PC-3 (cell line): ENCODE results near the gene ACOXL. TPM values are rescaled to one million over a fixed set of nuclear protein-coding genes. Genes with fewer than 3 reads are reported as not detected.

ENCODE experiments used
- ATAC-seq: fragments of 200-7000 bp; cut with Tn5 transposase; 2 replicates; pipeline ENCODE4 v1.9.1; 2020; ENCODE audit warnings: mild to moderate bottlenecking, moderate library complexity
- BruUV-seq: library from RNA; stranded (reverse); fragments of 400-500 nt; replicated peaks from 2 replicates; lab custom pipeline; 2021; lab: Mats Ljungman, UMichigan
- CTCF ChIA-PET: fragments of 300-600 bp; sonication (Branson Sonifier 250); formaldehyde crosslinking; loops from one replicate; lab custom pipeline; 2022; ENCODE audit warnings: antibody characterized with exemption; lab: Charles Lee
- POLR2A ChIA-PET: fragments of 300-600 bp; sonication (Branson Sonifier 250); formaldehyde crosslinking; loops from one replicate; lab custom pipeline; 2022; ENCODE audit warnings: antibody characterized with exemption; ENCODE audit not compliant: unreplicated experiment; lab: Charles Lee
- DNase-seq: peaks from one replicate; pipeline ENCODE4 v3.0.0-alpha.2; 2015
- H2AFZ ChIP-seq: fragments of 300-600 bp; sonication (generic); 2 replicates; pipeline ENCODE4 v1.6.0; 2016; ENCODE audit warnings: antibody characterized with exemption, low read length
- H3F3A ChIP-seq: fragments of 300-600 bp; sonication (generic); one replicate; pipeline ENCODE4 v1.6.0; 2017; ENCODE audit warnings: antibody characterized with exemption, low read length, control low read depth, mild to moderate bottlenecking; ENCODE audit not compliant: unreplicated experiment
- H3K27ac ChIP-seq: fragments of 300-600 bp; sonication (generic); 2 replicates; pipeline ENCODE4 v1.5.1; 2016; ENCODE audit warnings: mild to moderate bottlenecking, low read length
- H3K27me3 ChIP-seq: fragments of 300-600 bp; sonication (generic); 2 replicates; pipeline ENCODE4 v1.6.1; 2016; ENCODE audit warnings: low read length, mixed read lengths
- H3K36me3 ChIP-seq: fragments of 300-600 bp; sonication (generic); 2 replicates; pipeline ENCODE4 v1.6.1; 2016; ENCODE audit warnings: low read depth, mixed run types, low read length, mixed read lengths
- H3K4me1 ChIP-seq: fragments of 300-600 bp; sonication (generic); 2 replicates; pipeline ENCODE4 v1.5.1; 2016; ENCODE audit warnings: low read length; ENCODE audit not compliant: insufficient read depth
- H3K4me2 ChIP-seq: fragments of 300-600 bp; sonication (generic); 2 replicates; pipeline ENCODE4 v1.6.0; 2016; ENCODE audit warnings: low read length
- H3K4me3 ChIP-seq: fragments of 300-600 bp; sonication (generic); 2 replicates; pipeline ENCODE4 v1.5.1; 2016; ENCODE audit warnings: mild to moderate bottlenecking, low read length, mixed read lengths
- H3K79me2 ChIP-seq: fragments of 300-600 bp; sonication (generic); 2 replicates; pipeline ENCODE4 v1.6.1; 2017; ENCODE audit warnings: low read length, mixed read lengths
- H3K9ac ChIP-seq: fragments of 300-600 bp; sonication (generic); 2 replicates; pipeline ENCODE4 v1.6.0; 2016; ENCODE audit warnings: mild to moderate bottlenecking, low read length
- H3K9me2 ChIP-seq: fragments of 300-600 bp; sonication (generic); replicated peaks from 2 replicates; pipeline ENCODE4 v1.6.1; 2016; ENCODE audit warnings: mixed run types, low read length, mixed read lengths
- H3K9me3 ChIP-seq: fragments of 300-600 bp; sonication (generic); 2 replicates; pipeline ENCODE4 v1.6.1; 2016; ENCODE audit warnings: low read length, mixed read lengths
- H4K20me1 ChIP-seq: fragments of 300-600 bp; sonication (generic); 2 replicates; pipeline ENCODE4 v1.6.1; 2016; ENCODE audit warnings: low read length, mixed read lengths
- EZH2 ChIP-seq: fragments of 300-600 bp; sonication (generic); IDR thresholded peaks from one replicate; pipeline ENCODE4 v1.6.1; 2017; ENCODE audit warnings: antibody characterized with exemption, mild to moderate bottlenecking, low read length; ENCODE audit not compliant: unreplicated experiment
- EZH2phosphoT487 ChIP-seq: fragments of 300-600 bp; sonication (generic); IDR thresholded peaks from 2 replicates; pipeline ENCODE4 v1.6.1; 2018; ENCODE audit warnings: mild to moderate bottlenecking, antibody characterized with exemption, low read length, borderline replicate concordance
- intact Hi-C: fragments of 100-400 bp; cut with micrococcal nuclease; formaldehyde crosslinking; loops from 2 replicates; pipeline ENCODE4 v1.9.0; 2023
- total RNA-seq: library from RNA; depleted of rRNA; stranded (reverse); fragments of >200 nt; gene quantifications from 2 replicates; pipeline ENCODE4 v1.2.3, GENCODE V29; 2014
- TF ChIP-seq, protein P1 (sequence below): fragments of 300-600 bp; sonication (generic); conservative IDR thresholded peaks from 2 replicates; pipeline ENCODE4 v1.5.1; 2017; ENCODE audit warnings: antibody characterized with exemption, low read depth, mild to moderate bottlenecking, low read length

ACOXL gene
- total RNA-seq, 1 experiment from 2014 or later = 16.3 TPM

GRCh38 chr2:110955045-110955444 is 222.7 kb downstream of the ACOXL start:
- no peaks in the 10 kb centered on the region for H3F3A ChIP-seq
- no peaks in the 10 kb centered on the region for H3K9me3 ChIP-seq
- no peaks in the 10 kb centered on the region for H3K9me2 ChIP-seq
- DNase-seq (no peak), ATAC-seq (no peak)
- no peaks in the 10 kb centered on the region for H3K4me1 ChIP-seq
- H3K27ac ChIP-seq = no peak overlapping the region
- POLR2A ChIA-PET = no interaction called here
- CTCF ChIA-PET = no interaction called here
- intact Hi-C loops = no loop called here
- no peaks in the 10 kb centered on the region for H3K36me3 ChIP-seq
- BruUV-seq = no TSS peak
- H3K79me2 ChIP-seq = no peaks in the 10 kb centered on the region
- no peak overlapping the region for H3K4me2 ChIP-seq
- no peak overlapping the region for H3K9ac ChIP-seq
- TF ChIP-seq EZH2phosphoT487 (no peak), EZH2 (no peak)
- TF ChIP-seq, protein P1, sequence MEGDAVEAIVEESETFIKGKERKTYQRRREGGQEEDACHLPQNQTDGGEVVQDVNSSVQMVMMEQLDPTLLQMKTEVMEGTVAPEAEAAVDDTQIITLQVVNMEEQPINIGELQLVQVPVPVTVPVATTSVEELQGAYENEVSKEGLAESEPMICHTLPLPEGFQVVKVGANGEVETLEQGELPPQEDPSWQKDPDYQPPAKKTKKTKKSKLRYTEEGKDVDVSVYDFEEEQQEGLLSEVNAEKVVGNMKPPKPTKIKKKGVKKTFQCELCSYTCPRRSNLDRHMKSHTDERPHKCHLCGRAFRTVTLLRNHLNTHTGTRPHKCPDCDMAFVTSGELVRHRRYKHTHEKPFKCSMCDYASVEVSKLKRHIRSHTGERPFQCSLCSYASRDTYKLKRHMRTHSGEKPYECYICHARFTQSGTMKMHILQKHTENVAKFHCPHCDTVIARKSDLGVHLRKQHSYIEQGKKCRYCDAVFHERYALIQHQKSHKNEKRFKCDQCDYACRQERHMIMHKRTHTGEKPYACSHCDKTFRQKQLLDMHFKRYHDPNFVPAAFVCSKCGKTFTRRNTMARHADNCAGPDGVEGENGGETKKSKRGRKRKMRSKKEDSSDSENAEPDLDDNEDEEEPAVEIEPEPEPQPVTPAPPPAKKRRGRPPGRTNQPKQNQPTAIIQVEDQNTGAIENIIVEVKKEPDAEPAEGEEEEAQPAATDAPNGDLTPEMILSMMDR = no peak
- no peak overlapping the region for H3K4me3 ChIP-seq
- no peaks in the 10 kb centered on the region for H3K27me3 ChIP-seq
- no peak overlapping the region for H2AFZ ChIP-seq
- no peaks in the 10 kb centered on the region for H4K20me1 ChIP-seq

GRCh38 chr2:110955556-110955955 is 223.2 kb downstream of the ACOXL start:
- no peak for DNase-seq
- ATAC-seq = no peak
- H2AFZ ChIP-seq = no peak overlapping the region
- H3K79me2 ChIP-seq = no peaks in the 10 kb centered on the region
- H3K36me3 ChIP-seq = no peaks in the 10 kb centered on the region
- BruUV-seq = no TSS peak
- no peak overlapping the region for H3K27ac ChIP-seq
- H3F3A ChIP-seq = no peaks in the 10 kb centered on the region
- H3K9ac ChIP-seq = no peak overlapping the region
- H3K9me2 ChIP-seq = no peaks in the 10 kb centered on the region
- no peaks in the 10 kb centered on the region for H3K27me3 ChIP-seq
- TF ChIP-seq EZH2 (no peak), EZH2phosphoT487 (no peak)
- TF ChIP-seq, protein P1 = no peak
- no peaks in the 10 kb centered on the region for H3K9me3 ChIP-seq
- H3K4me1 ChIP-seq = no peaks in the 10 kb centered on the region
- no peak overlapping the region for H3K4me3 ChIP-seq
- intact Hi-C loops = no loop called here
- CTCF ChIA-PET = no interaction called here
- H4K20me1 ChIP-seq = no peaks in the 10 kb centered on the region
- POLR2A ChIA-PET = no interaction called here
- H3K4me2 ChIP-seq = no peak overlapping the region

DNA sequence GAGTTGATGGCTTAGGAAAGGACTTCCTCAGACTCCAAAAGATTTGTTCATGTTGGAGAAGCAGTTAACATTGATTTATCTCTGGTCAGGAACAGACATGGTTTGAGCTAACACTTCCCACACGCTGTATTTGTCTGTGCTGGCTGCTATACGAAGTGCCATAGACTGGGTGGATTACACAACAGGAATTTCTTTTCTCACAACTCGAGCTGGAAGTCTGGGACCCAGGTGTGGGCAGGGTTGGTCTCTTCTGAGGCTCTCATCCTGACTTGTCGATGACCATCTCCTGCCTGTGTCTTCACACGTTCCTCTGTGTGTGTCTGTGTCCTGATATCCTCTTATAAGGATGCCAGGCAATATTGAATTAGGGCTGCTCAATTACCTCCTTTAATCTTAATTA is 224.9 kb downstream of the ACOXL start:
- CTCF ChIA-PET = no interaction called here
- POLR2A ChIA-PET = no interaction called here
- no peak overlapping the region for H3K4me3 ChIP-seq
- no peak overlapping the region for H3K27ac ChIP-seq
- H3K4me2 ChIP-seq = no peak overlapping the region
- no peaks in the 10 kb centered on the region for H3K4me1 ChIP-seq
- no TSS peak for BruUV-seq
- H3K9ac ChIP-seq = no peak overlapping the region
- H3F3A ChIP-seq = no peaks in the 10 kb centered on the region
- no peaks in the 10 kb centered on the region for H3K27me3 ChIP-seq
- intact Hi-C loops = no loop called here
- H2AFZ ChIP-seq = no peak overlapping the region
- no peak for DNase-seq
- H3K36me3 ChIP-seq = no peaks in the 10 kb centered on the region
- TF ChIP-seq EZH2 (no peak), EZH2phosphoT487 (no peak)
- TF ChIP-seq, protein P1 = no peak
- H3K9me3 ChIP-seq = no peaks in the 10 kb centered on the region
- H3K79me2 ChIP-seq = no peaks in the 10 kb centered on the region
- no peak for ATAC-seq
- no peaks in the 10 kb centered on the region for H4K20me1 ChIP-seq
- no peaks in the 10 kb centered on the region for H3K9me2 ChIP-seq
